GM23248 (cell line): ENCODE results near the gene MAP3K20. TPM values are rescaled to one million over a fixed set of nuclear protein-coding genes. Genes with fewer than 3 reads are reported as not detected.

ENCODE experiments used
- DNase-seq: peaks from one replicate; pipeline ENCODE4 v3.0.0-alpha.2; 2015
- H2AFZ ChIP-seq: fragments of 200-600 bp; sonication (generic); 2 replicates; pipeline ENCODE4 v1.6.1; 2016; ENCODE audit warnings: antibody characterized with exemption
- H3F3A ChIP-seq: fragments of 200-600 bp; sonication (generic); 2 replicates; pipeline ENCODE4 v1.6.1; 2016; ENCODE audit warnings: mild to moderate bottlenecking, antibody characterized with exemption, mixed run types; ENCODE audit not compliant: insufficient read depth
- H3K27ac ChIP-seq: fragments of 200-600 bp; sonication (generic); 2 replicates; pipeline ENCODE4 v1.5.1; 2016; ENCODE audit warnings: mild to moderate bottlenecking
- H3K27me3 ChIP-seq: fragments of 200-600 bp; sonication (generic); replicated peaks from 2 replicates; pipeline ENCODE4 v1.6.1; 2016; ENCODE audit warnings: mild to moderate bottlenecking; ENCODE audit not compliant: insufficient read depth
- H3K36me3 ChIP-seq: fragments of 200-600 bp; sonication (generic); 2 replicates; pipeline ENCODE4 v1.6.1; 2016; ENCODE audit warnings: low read depth, mild to moderate bottlenecking
- H3K4me1 ChIP-seq: fragments of 200-600 bp; sonication (generic); 2 replicates; pipeline ENCODE4 v1.6.1; 2016; ENCODE audit warnings: mild to moderate bottlenecking; ENCODE audit not compliant: insufficient read depth
- H3K4me2 ChIP-seq: fragments of 200-600 bp; sonication (generic); one replicate; pipeline ENCODE4 v1.6.1; 2016; ENCODE audit warnings: mild to moderate bottlenecking; ENCODE audit not compliant: unreplicated experiment
- H3K4me3 ChIP-seq: fragments of 200-600 bp; sonication (generic); 2 replicates; pipeline ENCODE4 v1.5.1; 2016; ENCODE audit warnings: mild to moderate bottlenecking
- H3K79me2 ChIP-seq: fragments of 200-600 bp; sonication (generic); 2 replicates; pipeline ENCODE4 v1.6.1; 2016; ENCODE audit warnings: mild to moderate bottlenecking; ENCODE audit not compliant: insufficient read depth
- H3K9ac ChIP-seq: fragments of 200-600 bp; sonication (generic); 2 replicates; pipeline ENCODE4 v1.6.1; 2016; ENCODE audit warnings: mild to moderate bottlenecking
- H3K9me2 ChIP-seq: fragments of 200-600 bp; sonication (generic); 2 replicates; pipeline ENCODE4 v1.6.1; 2016; ENCODE audit warnings: mixed run types, mild to moderate bottlenecking, moderate library complexity; ENCODE audit not compliant: insufficient read depth
- H3K9me3 ChIP-seq: fragments of 200-600 bp; sonication (generic); one replicate; pipeline ENCODE4 v1.6.1; 2017; ENCODE audit warnings: low read depth
- H4K20me1 ChIP-seq: fragments of 200-600 bp; sonication (generic); 2 replicates; pipeline ENCODE4 v1.6.0; 2016; ENCODE audit not compliant: insufficient read depth
- EZH2 ChIP-seq: fragments of 200-600 bp; sonication (generic); IDR thresholded peaks from 2 replicates; pipeline ENCODE4 v1.6.1; 2018; ENCODE audit warnings: antibody characterized with exemption, mild to moderate bottlenecking; ENCODE audit not compliant: insufficient read depth, poor library complexity, severe bottlenecking
- EZH2phosphoT487 ChIP-seq: fragments of 200-600 bp; sonication (generic); IDR thresholded peaks from 2 replicates; pipeline ENCODE4 v1.6.1; 2018; ENCODE audit warnings: antibody characterized with exemption, moderate library complexity, mild to moderate bottlenecking, low read depth; ENCODE audit not compliant: insufficient read depth
- WGBS, 2 experiments: methylation state at CpG; one replicate each; pipeline ENCODE4 v1.1.6; 2015 to 2017; ENCODE audit warnings: low lambda C conversion rate in 2 of 2, low coverage in 1 of 2; ENCODE audit errors: missing lambda C conversion rate in 2 of 2; 5-methylcytosine and 5-hydroxymethylcytosine counted together
- in situ Hi-C: fragments of 300-500 bp; cut with MboI; formaldehyde crosslinking; loops from 2 replicates; pipeline ENCODE4 v1.15.0; 2020
- polyA plus RNA-seq: library from polyadenylated mRNA; unstranded; fragments of >200 nt; fragmentation: Nextera tagmentation; extraction: Ambion mirVana; gene quantifications from 2 replicates; pipeline ENCODE4 v1.2.1, GENCODE V29; 2016
- total RNA-seq: library from RNA; depleted of rRNA; stranded (reverse); fragments of >200 nt; shearing (Covaris generic); gene quantifications from 2 replicates; pipeline ENCODE4 v1.2.3, GENCODE V29; 2014

The MAP3K20 gene
- total and polyA plus RNA-seq, 2 experiments from 2014 or later = 55.0 to 68.9 TPM

DNA sequence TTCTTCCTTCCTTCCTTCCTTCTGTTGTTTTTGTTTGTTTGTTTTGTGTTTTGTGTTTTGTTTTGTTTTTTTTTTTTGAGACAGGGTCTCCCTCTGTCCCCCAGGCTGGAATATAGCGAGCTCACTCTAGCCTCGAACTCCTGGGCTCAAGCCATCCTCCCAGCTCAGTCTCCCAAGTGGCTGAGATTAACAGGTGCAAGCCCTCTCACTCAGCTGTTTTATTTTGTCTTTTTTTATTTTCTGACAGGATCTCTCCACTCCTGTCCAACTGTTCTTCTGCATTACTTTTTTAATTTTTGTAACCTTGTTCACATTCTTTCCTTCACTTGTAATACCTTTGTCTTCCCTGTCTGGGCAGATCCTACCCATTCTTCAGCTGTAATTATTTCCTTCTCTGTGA lies 23.6 kb downstream of the MAP3K20 start:
- Histone ChIP-seq H3K27me3 (no peaks in the 10 kb centered on the region), H3F3A (no peaks in the 10 kb centered on the region), H3K4me2 (no peak overlapping the region), H3K4me3 (no peak overlapping the region), H3K9ac (no peak overlapping the region), H3K9me2 (no peaks in the 10 kb centered on the region), H3K36me3 (peaks cover 7% of the 10 kb centered on the region; the same call in 1 of the 2 replicates), H4K20me1 (no peaks in the 10 kb centered on the region), H3K4me1 (peaks cover 8% of the 10 kb centered on the region; the same call in 1 of the 2 replicates), H3K9me3 (no peaks in the 10 kb centered on the region), H3K79me2 (peaks cover 97% of the 10 kb centered on the region), H2AFZ (no peak overlapping the region), H3K27ac (no peak overlapping the region)
- in situ Hi-C loops = no loop called here
- TF ChIP-seq EZH2 (no peak), EZH2phosphoT487 (no peak)
- no peak for DNase-seq
- WGBS, 2 experiments = 98 to 100% methylated on average over 2 of the region's 2 CpGs

DNA sequence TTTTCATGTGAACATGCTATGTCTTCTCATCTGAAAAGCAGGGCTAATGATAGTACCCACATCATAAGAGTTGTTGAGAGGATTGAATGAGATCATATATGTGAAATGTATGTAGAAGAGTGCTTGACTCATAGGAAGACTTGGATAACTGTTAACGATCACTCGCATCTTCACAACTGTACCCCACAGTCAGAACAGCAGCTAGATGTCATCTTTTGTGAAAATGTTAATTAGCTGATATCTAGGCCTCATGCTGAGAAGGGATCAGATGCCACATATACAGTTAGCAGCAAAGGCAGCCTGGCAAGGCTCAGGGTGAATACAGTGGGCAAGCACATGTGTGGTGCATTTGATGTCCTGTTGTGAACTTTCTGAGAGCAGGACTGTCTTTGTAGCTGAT lies 24.2 kb downstream of the MAP3K20 start:
- Histone ChIP-seq H3K9me2 (no peaks in the 10 kb centered on the region), H3K4me1 (peaks cover 8% of the 10 kb centered on the region; the same call in 1 of the 2 replicates), H3K79me2 (peaks cover 97% of the 10 kb centered on the region), H3K27me3 (no peaks in the 10 kb centered on the region), H2AFZ (no peak overlapping the region), H3K4me2 (no peak overlapping the region), H3K27ac (no peak overlapping the region), H4K20me1 (no peaks in the 10 kb centered on the region), H3K36me3 (peaks cover 7% of the 10 kb centered on the region; the same call in 1 of the 2 replicates), H3K4me3 (no peak overlapping the region), H3K9me3 (no peaks in the 10 kb centered on the region), H3K9ac (no peak overlapping the region), H3F3A (no peaks in the 10 kb centered on the region)
- TF ChIP-seq EZH2 (no peak), EZH2phosphoT487 (no peak)
- in situ Hi-C loops = no loop called here
- no peak for DNase-seq
- WGBS, 2 experiments = 98 to 100% methylated on average over 2 of the region's 2 CpGs

- 46 to 47% methylated on average over 3 of the region's 3 CpGs for WGBS, 2 experiments
- Histone ChIP-seq H3K27ac (peak overlapping the region; percentile 11; the same call in 1 of the 2 replicates), H3K27me3 (no peaks in the 10 kb centered on the region), H4K20me1 (no peaks in the 10 kb centered on the region), H3K9me3 (no peaks in the 10 kb centered on the region), H3K4me1 (peaks cover 8% of the 10 kb centered on the region; the same call in 1 of the 2 replicates), H3K36me3 (peaks cover 7% of the 10 kb centered on the region; the same call in 1 of the 2 replicates), H3K4me3 (no peak overlapping the region), H3K9me2 (no peaks in the 10 kb centered on the region), H2AFZ (no peak overlapping the region), H3K9ac (no peak overlapping the region), H3F3A (no peaks in the 10 kb centered on the region), H3K4me2 (no peak overlapping the region), H3K79me2 (peaks cover 97% of the 10 kb centered on the region)
- DNase-seq = peak; percentile 84
- TF ChIP-seq EZH2phosphoT487 (no peak), EZH2 (no peak)
- in situ Hi-C loops = no loop called here
These were observed 26.0 kb downstream of the MAP3K20 start for GRCh38 chr2:173101687-173102086.

DNA sequence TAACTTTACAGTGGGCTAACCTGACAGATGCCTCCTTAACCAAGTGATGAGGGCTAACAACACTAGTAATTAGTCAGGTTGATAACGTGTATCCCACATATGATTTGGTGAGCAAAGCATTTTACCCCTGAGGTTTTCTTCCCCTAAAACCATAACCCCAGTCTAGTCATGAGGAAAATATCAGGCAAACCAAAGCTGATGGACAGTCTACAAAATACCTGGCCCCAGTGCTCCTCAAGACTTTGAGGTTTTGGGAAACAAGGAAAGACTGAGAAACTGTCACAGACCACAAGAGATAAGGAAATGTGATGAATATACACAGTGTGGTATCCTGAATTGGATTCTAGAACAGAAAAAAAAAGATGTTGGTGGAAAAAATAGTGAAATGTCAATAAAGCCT lies 28.5 kb downstream of the MAP3K20 start:
- no peaks in the 10 kb centered on the region for H3K36me3 ChIP-seq
- H3K27me3 ChIP-seq = no peaks in the 10 kb centered on the region
- DNase-seq = no peak
- WGBS, 2 experiments = 91 to 100% methylated on average over 1 of the region's 1 CpG
- H4K20me1 ChIP-seq = no peaks in the 10 kb centered on the region
- no peak overlapping the region for H3K27ac ChIP-seq
- in situ Hi-C loops = no loop called here
- peaks cover 17% of the 10 kb centered on the region for H3F3A ChIP-seq
- TF ChIP-seq EZH2phosphoT487 = no peak
- TF ChIP-seq EZH2 = no peak
- no peak overlapping the region for H3K4me3 ChIP-seq
- peaks cover 20% of the 10 kb centered on the region for H3K4me1 ChIP-seq
- H3K4me2 ChIP-seq = no peak overlapping the region
- H3K9ac ChIP-seq = no peak overlapping the region
- H3K9me3 ChIP-seq = no peaks in the 10 kb centered on the region
- no peak overlapping the region for H2AFZ ChIP-seq
- H3K9me2 ChIP-seq = no peaks in the 10 kb centered on the region
- H3K79me2 ChIP-seq = peaks cover 90% of the 10 kb centered on the region
